Spleen (tissue), 11 donors: ENCODE results near the gene BMPR1A. TPM values are rescaled to one million over a fixed set of nuclear protein-coding genes. Genes with fewer than 3 reads are reported as not detected.

Source experiments
- DNase-seq: peaks from one replicate; pipeline ENCODE4 v3.0.0-alpha.2; 2020
- H3K27ac ChIP-seq, 8 donors: fragments of 200-600 bp; sonication (generic) in 7 of 8; 1 replicate in 4 of 8; 2 replicates in 4 of 8; pipeline versions ENCODE4 v1.5.0 to v1.8.0; 2016 to 2021; ENCODE audit warnings: inconsistent platforms in 4 of 8, mild to moderate bottlenecking in 4 of 8, moderate library complexity in 1 of 8
- H3K27me3 ChIP-seq, 7 donors: fragments of 200-600 bp; sonication (generic) in 6 of 7; replicated peaks in 1 of 7; 1 replicate in 4 of 7; 2 replicates in 3 of 7; pipeline versions ENCODE4 v1.5.0 to v1.8.0; 2016 to 2021; ENCODE audit warnings: inconsistent platforms in 3 of 7, mild to moderate bottlenecking in 1 of 7
- H3K36me3 ChIP-seq, 6 donors: fragments of 200-600 bp; sonication (generic) in 5 of 6; 1 replicate in 4 of 6; 2 replicates in 2 of 6; pipeline versions ENCODE4 v1.5.0 to v1.8.0; 2016 to 2021; ENCODE audit warnings: inconsistent platforms in 2 of 6
- H3K4me1 ChIP-seq, 6 donors: fragments of 200-600 bp; sonication (generic) in 5 of 6; 1 replicate in 3 of 6; 2 replicates in 3 of 6; pipeline versions ENCODE4 v1.5.0 to v1.8.0; 2016 to 2021; ENCODE audit warnings: inconsistent platforms in 3 of 6
- H3K4me3 ChIP-seq, 8 donors: fragments of 200-600 bp; sonication (generic) in 7 of 8; 1 replicate in 4 of 8; 2 replicates in 4 of 8; pipeline versions ENCODE4 v1.5.0 to v1.8.0; 2016 to 2021; ENCODE audit warnings: inconsistent platforms in 4 of 8, mild to moderate bottlenecking in 4 of 8, moderate library complexity in 2 of 8
- H3K9me3 ChIP-seq, 8 donors: fragments of 200-600 bp; sonication (generic) in 7 of 8; 1 replicate in 4 of 8; 2 replicates in 4 of 8; pipeline versions ENCODE4 v1.5.0 to v1.8.0; 2016 to 2021; ENCODE audit warnings: inconsistent platforms in 4 of 8
- POLR2A ChIP-seq, 3 donors: fragments of 450-650 bp; IDR thresholded peaks; one replicate each; pipeline ENCODE4 v1.5.1; 2017; ENCODE audit warnings: antibody characterized with exemption in 3 of 3, mild to moderate bottlenecking in 1 of 3
- POLR2AphosphoS5 ChIP-seq, 3 donors: sonication (generic); formaldehyde crosslinking; IDR thresholded peaks; one replicate each; pipeline ENCODE4 v1.5.1; 2017; ENCODE audit warnings: antibody characterized with exemption in 3 of 3
- WGBS, 5 donors: extraction: QIAGEN DNeasy Blood & Tissue Kit in 3 of 5; methylation state at CpG; one replicate each; pipeline versions ENCODE4 v1.1.5 to v1.1.7; 2013 to 2018; 5-methylcytosine and 5-hydroxymethylcytosine counted together
- intact Hi-C: fragments of 100-400 bp; cut with DNase I; formaldehyde crosslinking; loops from one replicate; pipeline ENCODE4 v1.15.0; 2023; ENCODE audit warnings: low total_unique reads
- polyA plus RNA-seq, 3 donors: library from polyadenylated mRNA; stranded (reverse); fragments of 200-250 nt; gene quantifications; one replicate each; pipeline ENCODE4 v1.2.1, GENCODE V29; 2013
- total RNA-seq, 7 donors: library from RNA; depleted of rRNA in 3 of 7; stranded (reverse); fragments of >200 nt in 3 of 7; fragmentation: NEBNext Ultra II Directional in 4 of 7; extraction: Animal tissue kit (Norgen Biotek cat#: 25700) in 4 of 7; gene quantifications; one replicate each; pipeline versions ENCODE4 v1.1.0 to v1.2.1, GENCODE V29; 2016 to 2021
- TF ChIP-seq, protein P1 (sequence below), 11 experiments: fragments of 200-600 bp in 7 of 11; fragments of 450-650 bp in 4 of 11; sonication (generic) in 4 of 11; IDR thresholded peaks in 8 of 11; conservative IDR thresholded peaks in 3 of 11; 1 replicate in 7 of 11; 2 replicates in 4 of 11; pipeline versions ENCODE4 v1.4.0 to v1.8.0; 2016 to 2021; ENCODE audit warnings: antibody characterized with exemption in 11 of 11, inconsistent platforms in 4 of 11, mild to moderate bottlenecking in 1 of 11
- donor health status: healthy with polysubstance abuse.
- donor health status: DM: no; HTN: no; CAD: no; lungs with moderate emphysema.
- donor health status: DM: no; HTN: no; CAD: no.
- donor health status: Bipolar disorder and iron deficiency.
- donor health status: healthy.
- donor health status: DM: no; HTN: no; CAD: no.
- donor health status: DM: yes; HTN: yes; CAD: no.

The BMPR1A gene
- total and polyA plus RNA-seq, 10 donors: 1.3 to 17.9 (median 10.2) TPM

DNA sequence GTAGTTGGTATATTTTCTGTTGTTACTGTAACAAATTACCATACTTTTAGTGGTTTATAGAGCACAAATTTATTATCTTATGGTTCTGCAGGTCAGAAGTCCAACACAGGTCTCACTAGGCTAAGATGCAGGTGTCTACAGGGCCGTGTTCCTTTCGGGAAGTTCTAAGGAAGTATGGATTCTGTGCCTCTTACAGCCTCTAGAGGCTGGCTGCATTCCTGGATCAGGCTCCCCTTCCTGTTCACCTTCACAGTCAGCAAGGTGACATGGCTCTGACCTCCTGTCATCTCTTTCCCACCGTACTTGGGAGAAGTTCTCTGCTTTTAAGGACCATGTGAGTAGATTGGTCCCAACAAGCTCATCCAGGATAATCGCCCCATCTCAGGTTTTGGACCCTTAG, 37.3 kb downstream of the BMPR1A start:
- no peak for DNase-seq
- WGBS, 5 donors: 66 to 80% (median 77%) methylated on average over 4 of the region's 4 CpGs
- Histone ChIP-seq H3K4me3 (no peak overlapping the region), H3K27me3 (peaks cover 0 to 14% (median 0%) of the 10 kb centered on the region in 7 donors), H3K9me3 (no peaks in the 10 kb centered on the region), H3K27ac (no peak overlapping the region), H3K4me1 (peaks cover 0 to 8% (median 2%) of the 10 kb centered on the region in 6 donors), H3K36me3 (no peaks in the 10 kb centered on the region)
- no peak for TF ChIP-seq POLR2A (IDR thresholded peaks at IDR 0.05)
- TF ChIP-seq POLR2AphosphoS5 (IDR thresholded peaks at IDR 0.05): no peak
- TF ChIP-seq, protein P1, sequence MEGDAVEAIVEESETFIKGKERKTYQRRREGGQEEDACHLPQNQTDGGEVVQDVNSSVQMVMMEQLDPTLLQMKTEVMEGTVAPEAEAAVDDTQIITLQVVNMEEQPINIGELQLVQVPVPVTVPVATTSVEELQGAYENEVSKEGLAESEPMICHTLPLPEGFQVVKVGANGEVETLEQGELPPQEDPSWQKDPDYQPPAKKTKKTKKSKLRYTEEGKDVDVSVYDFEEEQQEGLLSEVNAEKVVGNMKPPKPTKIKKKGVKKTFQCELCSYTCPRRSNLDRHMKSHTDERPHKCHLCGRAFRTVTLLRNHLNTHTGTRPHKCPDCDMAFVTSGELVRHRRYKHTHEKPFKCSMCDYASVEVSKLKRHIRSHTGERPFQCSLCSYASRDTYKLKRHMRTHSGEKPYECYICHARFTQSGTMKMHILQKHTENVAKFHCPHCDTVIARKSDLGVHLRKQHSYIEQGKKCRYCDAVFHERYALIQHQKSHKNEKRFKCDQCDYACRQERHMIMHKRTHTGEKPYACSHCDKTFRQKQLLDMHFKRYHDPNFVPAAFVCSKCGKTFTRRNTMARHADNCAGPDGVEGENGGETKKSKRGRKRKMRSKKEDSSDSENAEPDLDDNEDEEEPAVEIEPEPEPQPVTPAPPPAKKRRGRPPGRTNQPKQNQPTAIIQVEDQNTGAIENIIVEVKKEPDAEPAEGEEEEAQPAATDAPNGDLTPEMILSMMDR (IDR thresholded peaks at IDR 0.05 in 8 of 11, conservative IDR thresholded peaks at IDR 0.05 in 3 of 11): no peak
- intact Hi-C loops: no loop called here

DNA sequence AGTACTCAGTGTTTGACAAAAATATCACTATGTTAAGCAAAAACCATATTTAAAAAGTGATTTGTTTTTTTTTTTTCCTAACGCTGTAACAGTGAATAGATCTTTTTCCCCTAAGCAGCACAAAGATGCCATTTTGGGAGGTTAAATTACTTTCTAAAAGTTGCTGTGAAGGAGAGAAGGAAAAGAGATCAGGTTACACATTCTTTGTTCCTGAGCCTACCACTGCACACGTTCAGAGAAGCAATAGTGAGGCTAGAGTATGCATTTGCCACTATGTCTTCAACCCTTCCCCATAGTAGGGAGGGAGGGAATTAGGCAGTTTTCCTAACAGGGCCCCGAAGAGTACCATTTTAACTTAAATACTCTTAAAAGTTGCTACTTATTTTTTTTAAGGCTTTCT, 38.9 kb downstream of the BMPR1A start:
- peaks cover 0 to 8% (median 0%) of the 10 kb centered on the region in 7 donors for H3K27me3 ChIP-seq
- H3K36me3 ChIP-seq: no peaks in the 10 kb centered on the region
- H3K9me3 ChIP-seq: no peaks in the 10 kb centered on the region
- TF ChIP-seq POLR2AphosphoS5 (IDR thresholded peaks at IDR 0.05) (no peak), POLR2A (IDR thresholded peaks at IDR 0.05) (no peak)
- TF ChIP-seq, protein P1 (IDR thresholded peaks at IDR 0.05 in 8 of 11, conservative IDR thresholded peaks at IDR 0.05 in 3 of 11): no peak
- intact Hi-C loops: no loop called here
- 50 to 70% (median 63%) methylated on average over 3 of the region's 3 CpGs for WGBS, 5 donors
- no peak overlapping the region for H3K4me3 ChIP-seq
- H3K4me1 ChIP-seq: peaks cover 0 to 13% (median 4%) of the 10 kb centered on the region in 6 donors
- H3K27ac ChIP-seq: no peak overlapping the region
- DNase-seq: no peak

DNA sequence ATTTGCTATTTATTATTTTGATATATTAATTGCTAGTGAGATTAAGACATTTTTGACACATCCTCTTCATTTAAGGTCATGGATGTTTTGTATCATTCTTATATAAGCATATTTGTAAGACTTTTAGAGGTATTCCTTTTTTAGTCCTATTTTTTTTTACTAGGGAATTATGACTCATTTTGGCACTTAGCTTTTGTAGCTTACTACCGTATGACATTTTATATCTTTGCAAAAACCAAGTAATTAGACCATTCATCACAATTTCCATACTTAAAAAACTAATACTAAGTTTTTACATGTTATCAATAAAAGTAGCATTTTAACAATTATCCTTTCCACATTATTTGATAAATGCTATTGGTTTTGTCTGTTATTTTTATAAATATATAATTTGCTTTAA, 41.6 kb downstream of the BMPR1A start:
- intact Hi-C loops: no loop called here
- Histone ChIP-seq H3K27me3 (peaks cover 0 to 8% (median 0%) of the 10 kb centered on the region in 7 donors), H3K4me3 (no peak overlapping the region), H3K9me3 (no peaks in the 10 kb centered on the region), H3K4me1 (peaks cover 0 to 13% (median 4%) of the 10 kb centered on the region in 6 donors), H3K36me3 (no peaks in the 10 kb centered on the region), H3K27ac (no peak overlapping the region)
- TF ChIP-seq POLR2A (IDR thresholded peaks at IDR 0.05) (no peak), POLR2AphosphoS5 (IDR thresholded peaks at IDR 0.05) (no peak)
- TF ChIP-seq, protein P1 (IDR thresholded peaks at IDR 0.05 in 8 of 11, conservative IDR thresholded peaks at IDR 0.05 in 3 of 11): no peak
- 62 to 86% (median 75%) methylated on average over 1 of the region's 1 CpG for WGBS, 5 donors
- DNase-seq: no peak

DNA sequence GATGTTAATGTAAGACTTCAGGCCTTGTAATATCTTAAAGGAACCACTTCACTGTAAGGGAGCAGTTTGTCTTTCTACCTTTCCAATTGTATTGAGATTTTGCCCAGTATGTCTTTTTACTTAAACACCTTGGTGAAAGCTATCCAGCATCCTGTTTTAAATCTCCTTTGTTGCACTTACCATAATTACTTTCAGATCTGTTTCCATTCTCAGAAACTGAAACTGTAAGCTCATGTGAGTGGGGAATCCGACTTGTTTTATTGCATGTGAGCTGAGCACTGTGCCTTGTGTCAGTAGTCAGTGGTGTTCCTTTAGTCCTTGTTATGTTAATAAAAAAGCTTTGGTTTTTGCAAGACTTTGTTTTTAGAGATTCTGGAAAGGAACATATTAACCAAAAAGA, 42.2 kb downstream of the BMPR1A start:
- H3K27ac ChIP-seq: no peak overlapping the region
- intact Hi-C loops: no loop called here
- TF ChIP-seq, protein P1 (IDR thresholded peaks at IDR 0.05 in 8 of 11, conservative IDR thresholded peaks at IDR 0.05 in 3 of 11): no peak
- no peak for TF ChIP-seq POLR2A (IDR thresholded peaks at IDR 0.05)
- TF ChIP-seq POLR2AphosphoS5 (IDR thresholded peaks at IDR 0.05): no peak
- no peaks in the 10 kb centered on the region for H3K36me3 ChIP-seq
- no peaks in the 10 kb centered on the region for H3K9me3 ChIP-seq
- no peak overlapping the region for H3K4me3 ChIP-seq
- peaks cover 0 to 13% (median 4%) of the 10 kb centered on the region in 6 donors for H3K4me1 ChIP-seq
- WGBS, 5 donors: 42 to 56% (median 48%) methylated on average over 1 of the region's 1 CpG
- no peak for DNase-seq
- peaks cover 0 to 8% (median 0%) of the 10 kb centered on the region in 7 donors for H3K27me3 ChIP-seq
